K562 (cell line): Measurements from ENCODE around the gene CTDSP1. TPM values are rescaled to one million over a fixed set of nuclear protein-coding genes. Genes with fewer than 3 reads are reported as not detected.
A peak's percentile ranks its signal among the peaks of the same experiment; 100 is the strongest.

Source experiments
- ADNP ChIP-seq: fragments of 200-800 bp; sonication (Bioruptor generic); IDR thresholded peaks from 2 replicates; pipeline ENCODE4 v1.6.1; 2016; ENCODE audit warnings: missing genetic modification characterization, missing compliant biosample characterization
- BACH1 ChIP-seq: fragments of 200-800 bp; sonication (Bioruptor generic); IDR thresholded peaks from 2 replicates; pipeline ENCODE4 v1.6.1; 2016; ENCODE audit warnings: missing genetic modification characterization, missing compliant biosample characterization
- CREB3 ChIP-seq: fragments of 450-650 bp; conservative IDR thresholded peaks from 2 replicates; pipeline ENCODE4 v1.6.1; 2016; ENCODE audit warnings: missing genetic modification characterization, low read depth, mild to moderate bottlenecking, missing compliant biosample characterization, moderate library complexity
- EZH2 ChIP-seq: IDR thresholded peaks from 2 replicates; pipeline ENCODE4 v1.6.1; 2012; ENCODE audit warnings: low read depth, mild to moderate bottlenecking, inconsistent platforms, low read length, borderline replicate concordance
- FOSL1 ChIP-seq: fragments of 200-800 bp; sonication (Bioruptor generic); conservative IDR thresholded peaks from 2 replicates; pipeline ENCODE4 v1.6.1; 2016; ENCODE audit warnings: missing genetic modification characterization, missing compliant biosample characterization
- GABPB2 ChIP-seq: fragments of 250-450 bp; sonication (Bioruptor Pico); conservative IDR thresholded peaks from 2 replicates; pipeline ENCODE4 v1.5.1; 2021; ENCODE audit warnings: mild to moderate bottlenecking
- GATA2 ChIP-seq: sonication (generic); formaldehyde crosslinking; IDR thresholded peaks from 2 replicates; pipeline ENCODE4 v1.4.0; 2020; ENCODE audit warnings: mild to moderate bottlenecking, missing genetic modification reagents
- GTF2F1 ChIP-seq: IDR thresholded peaks from 2 replicates; pipeline ENCODE4 v1.6.1; 2011; ENCODE audit warnings: low read depth, low read length, improper control_type of control experiment
- HDAC6 ChIP-seq: IDR thresholded peaks from 2 replicates; pipeline ENCODE4 v1.6.1; 2012; ENCODE audit warnings: low read depth, mild to moderate bottlenecking, control low read depth, inconsistent platforms, low read length, moderate library complexity
- MAFF ChIP-seq: IDR thresholded peaks from 2 replicates; pipeline ENCODE4 v1.6.1; 2012; ENCODE audit warnings: low read length, improper control_type of control experiment
- NELFE ChIP-seq: IDR thresholded peaks from 2 replicates; pipeline ENCODE4 v1.6.1; 2011; ENCODE audit warnings: mild to moderate bottlenecking; ENCODE audit not compliant: insufficient read depth, insufficient read length
- NFE2L1 ChIP-seq: fragments of 450-650 bp; IDR thresholded peaks from 2 replicates; pipeline ENCODE4 v1.6.1; 2016; ENCODE audit warnings: missing genetic modification characterization, low read depth, mild to moderate bottlenecking, missing compliant biosample characterization, moderate library complexity, borderline replicate concordance
- PCBP1 ChIP-seq: fragments of 200-400 bp; formaldehyde crosslinking; IDR thresholded peaks from 2 replicates; pipeline ENCODE4 v1.6.1; 2018; ENCODE audit warnings: mild to moderate bottlenecking, low read depth, low read length; ENCODE audit not compliant: poor library complexity, severe bottlenecking
- PHB2 ChIP-seq: fragments of 450-650 bp; IDR thresholded peaks from 2 replicates; pipeline ENCODE4 v1.6.1; 2017; ENCODE audit warnings: low read depth
- RAD21 ChIP-seq, 2 experiments: fragments of 250-450 bp in 1 of 2; fragments of 450-650 bp in 1 of 2; sonication (Bioruptor Pico) in 1 of 2; formaldehyde crosslinking in 1 of 2; IDR thresholded peaks in 1 of 2; conservative IDR thresholded peaks in 1 of 2; 2 replicates each; pipeline versions ENCODE4 v1.4.0 to v1.8.0; 2020 to 2022; ENCODE audit warnings: mild to moderate bottlenecking in 2 of 2, moderate library complexity in 1 of 2
- RBBP5 ChIP-seq: fragments of 200-600 bp; sonication (generic); IDR thresholded peaks from 2 replicates; pipeline ENCODE4 v1.6.1; 2012; ENCODE audit warnings: borderline replicate concordance, mild to moderate bottlenecking, low read length, control low read depth, inconsistent platforms; ENCODE audit not compliant: insufficient read depth, poor library complexity, severe bottlenecking
- SMARCA4 ChIP-seq: fragments of 450-650 bp; IDR thresholded peaks from 2 replicates; pipeline ENCODE4 v1.6.1; 2016
- SMARCA5 ChIP-seq: fragments of 450-650 bp; IDR thresholded peaks from 2 replicates; pipeline ENCODE4 v1.6.1; 2016
- SREBF1 ChIP-seq: fragments of 150-350 bp; IDR thresholded peaks from 2 replicates; pipeline ENCODE4 v1.6.1; 2014; ENCODE audit warnings: antibody characterized with exemption, low read depth, low read length, borderline replicate concordance
- TEAD4 ChIP-seq, 2 experiments: sonication (generic) in 1 of 2; formaldehyde crosslinking in 1 of 2; IDR thresholded peaks; 2 replicates each; pipeline versions ENCODE4 v1.6.1 to v1.8.0; 2012 to 2022; ENCODE audit warnings: borderline replicate concordance in 1 of 2, inconsistent platforms in 1 of 2, low read length in 1 of 2, mild to moderate bottlenecking in 1 of 2, missing genetic modification reagents in 1 of 2
- ZNF165 ChIP-seq: fragments of 250-450 bp; sonication (Bioruptor Pico); IDR thresholded peaks from 2 replicates; pipeline ENCODE4 v1.4.0; 2020; ENCODE audit warnings: borderline replicate concordance
- ZNF316 ChIP-seq: fragments of 450-650 bp; IDR thresholded peaks from 2 replicates; pipeline ENCODE4 v1.6.1; 2016
- ZNF408 ChIP-seq: fragments of 250-450 bp; sonication (Bioruptor Pico); IDR thresholded peaks from 2 replicates; pipeline ENCODE4 v1.4.0; 2020; ENCODE audit warnings: low read depth, mild to moderate bottlenecking, moderate library complexity
- ZNF75A ChIP-seq: fragments of 450-650 bp; formaldehyde crosslinking; IDR thresholded peaks from 2 replicates; pipeline ENCODE4 v1.4.0; 2020; ENCODE audit warnings: mild to moderate bottlenecking
- polyA plus RNA-seq, 8 experiments: library from polyadenylated mRNA; depleted of rRNA in 4 of 8; stranded (reverse) in 5 of 8; unstranded in 3 of 8; fragments of >200 nt; fragmentation: Nextera tagmentation in 2 of 8; fragmentation: Illumina TruSeq in 1 of 8; extraction: Ambion mirVana in 2 of 8; extraction: Trizol in 1 of 8; gene quantifications; 2 replicates each; pipeline versions ENCODE4 v1.2.1 to v1.2.3, GENCODE V29; 2011 to 2014; ENCODE audit warnings: inconsistent platforms in 1 of 8, missing spikeins in 1 of 8
- total RNA-seq, 7 experiments: library from RNA; depleted of rRNA in 6 of 7; stranded (reverse); fragments of >200 nt in 6 of 7; fragmentation: Illumina TruSeq in 2 of 7; extraction: Trizol in 2 of 7; gene quantifications; 2 replicates each; pipeline versions ENCODE4 v1.2.1 to v1.2.3, GENCODE V29; 2011 to 2021; ENCODE audit warnings: low replicate concordance in 1 of 7
- TF ChIP-seq, protein P1 (sequence below): fragments of 450-650 bp; formaldehyde crosslinking; IDR thresholded peaks from 2 replicates; pipeline ENCODE4 v1.4.0; 2020; ENCODE audit warnings: mild to moderate bottlenecking, moderate library complexity
- TF ChIP-seq, protein P2 (sequence below): fragments of 150-350 bp; conservative IDR thresholded peaks from 2 replicates; pipeline ENCODE4 v1.6.1; 2014; ENCODE audit warnings: low read length

Gene CTDSP1
- total and polyA plus RNA-seq, 9 of the 15 experiments (the other 6 are each of a cell fraction or from before 2014, with no cell fraction given): 2.4 to 74.8 (median 45.8) TPM

DNA sequence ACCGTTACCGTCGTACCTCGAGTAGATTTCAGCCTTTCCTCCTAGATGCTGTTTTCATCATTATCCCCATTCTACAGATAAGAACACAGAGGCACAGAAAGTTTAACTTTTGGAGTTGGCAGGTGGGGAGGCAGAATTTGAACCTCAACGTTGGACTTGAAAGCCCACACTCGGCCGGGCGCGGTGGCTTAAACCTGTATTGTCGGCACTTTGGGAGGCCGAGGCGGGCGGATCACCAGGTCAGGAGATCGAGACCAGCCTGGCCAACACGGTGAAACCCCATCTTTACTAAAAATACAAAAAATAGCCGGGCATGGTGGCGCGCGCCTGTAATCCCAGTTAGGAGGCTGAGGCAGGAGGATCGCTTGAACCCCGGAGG, 31.5 kb upstream of the CTDSP1 start (continued):
- TF ChIP-seq SREBF1 (no peak), NFE2L1 (tag) (no peak), PCBP1 (no peak), SMARCA4 (no peak), ZNF75A (CRISPR knock-in tag) (no peak), ZNF408 (CRISPR knock-in tag) (no peak), EZH2 (no peak), ZNF165 (CRISPR knock-in tag) (no peak), ZNF316 (0 out of 2 replicates have a peak, but pooled peaks have one; percentile 3), ADNP (tag) (peak; percentile 92), TEAD4 (IDR thresholded peaks at IDR 0.05; ENCODE audit: low read length) (no peak), TEAD4 (CRISPR knock-in tag; IDR thresholded peaks at IDR 0.05; ENCODE audit: borderline replicate concordance) (no peak), FOSL1 (tag) (no peak), SMARCA5 (peak; percentile 93), GTF2F1 (no peak), BACH1 (no peak), CREB3 (no peak), RAD21 (CRISPR knock-in tag; conservative IDR thresholded peaks at IDR 0.05 in 1 of 2, IDR thresholded peaks at IDR 0.05 in 1 of 2) (no peak), NELFE (no peak), PHB2 (no peak), MAFF (no peak), GABPB2 (no peak), RBBP5 (no peak), GATA2 (no peak), HDAC6 (no peak)
- TF ChIP-seq, protein P1, sequence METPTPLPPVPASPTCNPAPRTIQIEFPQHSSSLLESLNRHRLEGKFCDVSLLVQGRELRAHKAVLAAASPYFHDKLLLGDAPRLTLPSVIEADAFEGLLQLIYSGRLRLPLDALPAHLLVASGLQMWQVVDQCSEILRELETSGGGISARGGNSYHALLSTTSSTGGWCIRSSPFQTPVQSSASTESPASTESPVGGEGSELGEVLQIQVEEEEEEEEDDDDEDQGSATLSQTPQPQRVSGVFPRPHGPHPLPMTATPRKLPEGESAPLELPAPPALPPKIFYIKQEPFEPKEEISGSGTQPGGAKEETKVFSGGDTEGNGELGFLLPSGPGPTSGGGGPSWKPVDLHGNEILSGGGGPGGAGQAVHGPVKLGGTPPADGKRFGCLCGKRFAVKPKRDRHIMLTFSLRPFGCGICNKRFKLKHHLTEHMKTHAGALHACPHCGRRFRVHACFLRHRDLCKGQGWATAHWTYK (CRISPR knock-in tag): peak; percentile 71; the same call in 1 of the 2 replicates
- TF ChIP-seq, protein P2, sequence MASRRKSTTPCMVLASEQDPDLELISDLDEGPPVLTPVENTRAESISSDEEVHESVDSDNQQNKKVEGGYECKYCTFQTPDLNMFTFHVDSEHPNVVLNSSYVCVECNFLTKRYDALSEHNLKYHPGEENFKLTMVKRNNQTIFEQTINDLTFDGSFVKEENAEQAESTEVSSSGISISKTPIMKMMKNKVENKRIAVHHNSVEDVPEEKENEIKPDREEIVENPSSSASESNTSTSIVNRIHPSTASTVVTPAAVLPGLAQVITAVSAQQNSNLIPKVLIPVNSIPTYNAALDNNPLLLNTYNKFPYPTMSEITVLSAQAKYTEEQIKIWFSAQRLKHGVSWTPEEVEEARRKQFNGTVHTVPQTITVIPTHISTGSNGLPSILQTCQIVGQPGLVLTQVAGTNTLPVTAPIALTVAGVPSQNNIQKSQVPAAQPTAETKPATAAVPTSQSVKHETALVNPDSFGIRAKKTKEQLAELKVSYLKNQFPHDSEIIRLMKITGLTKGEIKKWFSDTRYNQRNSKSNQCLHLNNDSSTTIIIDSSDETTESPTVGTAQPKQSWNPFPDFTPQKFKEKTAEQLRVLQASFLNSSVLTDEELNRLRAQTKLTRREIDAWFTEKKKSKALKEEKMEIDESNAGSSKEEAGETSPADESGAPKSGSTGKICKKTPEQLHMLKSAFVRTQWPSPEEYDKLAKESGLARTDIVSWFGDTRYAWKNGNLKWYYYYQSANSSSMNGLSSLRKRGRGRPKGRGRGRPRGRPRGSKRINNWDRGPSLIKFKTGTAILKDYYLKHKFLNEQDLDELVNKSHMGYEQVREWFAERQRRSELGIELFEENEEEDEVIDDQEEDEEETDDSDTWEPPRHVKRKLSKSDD: no peak
